K562 (cell line): ENCODE results near the gene P4HB. TPM values are rescaled to one million over a fixed set of nuclear protein-coding genes. Genes with fewer than 3 reads are reported as not detected.

Experiments
- ATAC-seq: fragments of 200-7000 bp; cut with Tn5 transposase; 3 replicates; pipeline ENCODE4 v1.9.1; 2020; ENCODE audit warnings: moderate library complexity
- BruUV-seq: library from RNA; stranded (reverse); fragments of 400-500 nt; replicated peaks from 2 replicates; lab custom pipeline; 2021; lab: Mats Ljungman, UMichigan
- CTCF ChIA-PET: fragments of 300-600 bp; formaldehyde crosslinking; extraction: SDS; loops from one replicate; lab custom pipeline; 2021; ENCODE audit warnings: low intra/inter-chr PET ratio; lab: Yijun Ruan, JAX
- POLR2A ChIA-PET: fragments of 300-600, 350-650 bp; sonication (Branson Sonifier 250); formaldehyde crosslinking; extraction: SDS; loops from one replicate; lab custom pipeline; 2021; ENCODE audit warnings: antibody characterized with exemption, inconsistent platforms; lab: Yijun Ruan, JAX
- DNase-seq, 4 experiments: peaks; one replicate each; pipeline versions ENCODE4 v3.0.0 to v3.0.0-alpha.2; 2011 to 2018; ENCODE audit warnings: low spot score in 3 of 4, mixed read lengths in 3 of 4; ENCODE audit errors: extremely low read depth in 1 of 4
- FAIRE-seq: peaks from 2 replicates; lab custom pipeline; 2011; peaks lifted over from hg19 to GRCh38; lab: Jason Lieb, UNC
- H2AFZ ChIP-seq: 2 replicates; pipeline ENCODE4 v1.6.0; 2011; ENCODE audit warnings: low read depth, low read length, control low read depth, inconsistent platforms
- H3K27ac ChIP-seq: fragments of 200-600 bp; 3 replicates; pipeline ENCODE4 v1.8.0; 2011; ENCODE audit warnings: low read depth, mild to moderate bottlenecking, control low read depth, inconsistent platforms, low read length, moderate library complexity, mixed read lengths; ENCODE audit errors: extremely low read depth
- H3K27me3 ChIP-seq, 2 experiments: fragments of 300-600 bp in 1 of 2; 2 replicates in 1 of 2; 3 replicates in 1 of 2; pipeline versions ENCODE4 v1.6.0 to v1.8.0; 2011; ENCODE audit warnings: inconsistent platforms in 2 of 2, low read length in 2 of 2, mild to moderate bottlenecking in 1 of 2, mixed read lengths in 1 of 2, moderate library complexity in 1 of 2; ENCODE audit not compliant: control insufficient read depth in 2 of 2, insufficient read depth in 2 of 2
- H3K36me3 ChIP-seq: fragments of 300-600 bp; 3 replicates; pipeline ENCODE4 v1.8.0; 2011; ENCODE audit warnings: mild to moderate bottlenecking, low read length, inconsistent platforms; ENCODE audit not compliant: control insufficient read depth, insufficient read depth
- H3K4me1 ChIP-seq, 2 experiments: fragments of 200-600 bp in 1 of 2; replicated peaks in 1 of 2; 2 replicates in 1 of 2; 3 replicates in 1 of 2; pipeline versions ENCODE4 v1.5.1 to v1.8.0; 2011; ENCODE audit warnings: inconsistent platforms in 2 of 2, low read length in 2 of 2, mild to moderate bottlenecking in 1 of 2, mixed read lengths in 1 of 2, moderate library complexity in 1 of 2; ENCODE audit not compliant: control insufficient read depth in 2 of 2, insufficient read depth in 2 of 2
- H3K4me2 ChIP-seq: 2 replicates; pipeline ENCODE4 v1.6.1; 2011; ENCODE audit warnings: low read length, control low read depth, inconsistent platforms, mixed read lengths; ENCODE audit not compliant: insufficient read depth
- H3K4me3 ChIP-seq: fragments of 200-600 bp; sonication (generic), shearing (Covaris generic); 2 replicates; pipeline ENCODE4 v1.5.1; 2016; ENCODE audit warnings: control low read depth, inconsistent platforms
- H3K79me2 ChIP-seq: fragments of 200-600 bp; 3 replicates; pipeline ENCODE4 v1.8.0; 2011; ENCODE audit warnings: low read length, inconsistent platforms; ENCODE audit not compliant: control insufficient read depth, insufficient read depth
- H3K9ac ChIP-seq, 2 experiments: 2 replicates each; pipeline versions ENCODE4 v1.6.0 to v1.6.1; 2011; ENCODE audit warnings: low read depth in 2 of 2, low read length in 2 of 2, control low read depth in 1 of 2, inconsistent platforms in 1 of 2, mild to moderate bottlenecking in 1 of 2, mixed read lengths in 1 of 2; ENCODE audit not compliant: insufficient read depth in 1 of 2
- H3K9me1 ChIP-seq: one replicate; pipeline ENCODE4 v1.6.0; 2011; ENCODE audit warnings: inconsistent platforms, mild to moderate bottlenecking, low read length, moderate library complexity; ENCODE audit not compliant: control insufficient read depth, insufficient read depth
- H3K9me3 ChIP-seq: replicated peaks from 2 replicates; pipeline ENCODE4 v1.5.1; 2011; ENCODE audit warnings: low read depth, low read length, inconsistent platforms; ENCODE audit not compliant: control insufficient read depth, insufficient read depth
- H4K20me1 ChIP-seq: replicated peaks from 2 replicates; pipeline ENCODE4 v1.6.1; 2011; ENCODE audit warnings: low read length, inconsistent platforms, mixed read lengths; ENCODE audit not compliant: control insufficient read depth, insufficient read depth
- ARID4B ChIP-seq: sonication (generic); formaldehyde crosslinking; IDR thresholded peaks from 2 replicates; pipeline ENCODE4 v1.8.0; 2022; ENCODE audit warnings: mild to moderate bottlenecking, missing genetic modification reagents
- CCNT2 ChIP-seq: IDR thresholded peaks from 2 replicates; pipeline ENCODE4 v1.6.1; 2011; ENCODE audit warnings: borderline replicate concordance, low read depth, mild to moderate bottlenecking, moderate library complexity, mixed read lengths, low read length; ENCODE audit not compliant: insufficient read length; ENCODE audit errors: extremely low read depth
- E2F5 ChIP-seq: sonication (generic); formaldehyde crosslinking; IDR thresholded peaks from 2 replicates; pipeline ENCODE4 v1.8.0; 2022; ENCODE audit warnings: mild to moderate bottlenecking, missing genetic modification reagents
- EHMT2 ChIP-seq: fragments of 450-650 bp; IDR thresholded peaks from 2 replicates; pipeline ENCODE4 v1.6.1; 2018; ENCODE audit warnings: antibody characterized with exemption
- GTF3C2 ChIP-seq: IDR thresholded peaks from 3 replicates; pipeline ENCODE4 v1.6.1; 2011; ENCODE audit warnings: borderline replicate concordance, mild to moderate bottlenecking, moderate library complexity; ENCODE audit not compliant: insufficient read length; ENCODE audit errors: extremely low read depth
- MBD2 ChIP-seq: sonication (generic); IDR thresholded peaks from 2 replicates; pipeline ENCODE4 v1.6.1; 2016; ENCODE audit warnings: low read depth, borderline replicate concordance
- NR1H2 ChIP-seq: sonication (generic); formaldehyde crosslinking; IDR thresholded peaks from 2 replicates; pipeline ENCODE4 v1.4.0; 2020; ENCODE audit warnings: mild to moderate bottlenecking, missing genetic modification reagents
- POLR2AphosphoS2 ChIP-seq: IDR thresholded peaks from 2 replicates; pipeline ENCODE4 v1.6.1; 2012; ENCODE audit warnings: low read length, improper control_type of control experiment
- POLR2G ChIP-seq: fragments of 200-400 bp; formaldehyde crosslinking; IDR thresholded peaks from 2 replicates; pipeline ENCODE4 v1.6.1; 2017; ENCODE audit warnings: low read depth, mild to moderate bottlenecking, antibody characterized with exemption, low read length, moderate library complexity
- RBFOX2 ChIP-seq: fragments of 200-400 bp; formaldehyde crosslinking; IDR thresholded peaks from 2 replicates; pipeline ENCODE4 v1.6.1; 2017; ENCODE audit warnings: low read depth, mild to moderate bottlenecking, low read length, moderate library complexity
- ZBTB33 ChIP-seq: sonication (generic); formaldehyde crosslinking; IDR thresholded peaks from 2 replicates; pipeline ENCODE4 v1.8.1; 2023; ENCODE audit warnings: mild to moderate bottlenecking, missing genetic modification reagents
- WGBS: fragments of 100-300 bp; shearing (Covaris generic); methylation state at CpG from one replicate; pipeline ENCODE4 v1.1.6; 2016; ENCODE audit warnings: low coverage, mixed read lengths; ENCODE audit not compliant: insufficient coverage; ENCODE audit errors: missing lambda C conversion rate; 5-methylcytosine and 5-hydroxymethylcytosine counted together
- in situ Hi-C: fragments of 300-500 bp; cut with MboI; formaldehyde crosslinking; loops from 4 replicates; pipeline ENCODE4 v1.15.0; 2018; ENCODE audit warnings: inconsistent platforms, mixed read lengths
- intact Hi-C: fragments of 100-400 bp; cut with micrococcal nuclease; formaldehyde crosslinking; loops from 2 replicates; pipeline ENCODE4 v1.14.2; 2022
- polyA plus RNA-seq, 8 experiments: library from polyadenylated mRNA; depleted of rRNA in 4 of 8; stranded (reverse) in 5 of 8; unstranded in 3 of 8; fragments of >200 nt; fragmentation: Nextera tagmentation in 2 of 8; fragmentation: Illumina TruSeq in 1 of 8; extraction: Ambion mirVana in 2 of 8; extraction: Trizol in 1 of 8; gene quantifications; 2 replicates each; pipeline versions ENCODE4 v1.2.1 to v1.2.3, GENCODE V29; 2011 to 2014; ENCODE audit warnings: inconsistent platforms in 1 of 8, missing spikeins in 1 of 8
- total RNA-seq, 7 experiments: library from RNA; depleted of rRNA in 6 of 7; stranded (reverse); fragments of >200 nt in 6 of 7; fragmentation: Illumina TruSeq in 2 of 7; extraction: Trizol in 2 of 7; gene quantifications; 2 replicates each; pipeline versions ENCODE4 v1.2.1 to v1.2.3, GENCODE V29; 2011 to 2021; ENCODE audit warnings: low replicate concordance in 1 of 7

The P4HB gene
- total and polyA plus RNA-seq, 9 of the 15 experiments (the other 6 are each of a cell fraction or from before 2014, with no cell fraction given), result 4.4 to 645 (median 325) TPM

- Histone ChIP-seq H4K20me1 (no peaks in the 10 kb centered on the region; the same call in 1 of the 2 replicates), H3K9ac (no peak overlapping the region), H3K4me3 (no peak overlapping the region), H3K27ac (no peak overlapping the region), H3K9me3 (no peaks in the 10 kb centered on the region), H3K79me2 (peaks cover 15% of the 10 kb centered on the region), H2AFZ (no peak overlapping the region), H3K4me1 (peaks cover 20 to 95% of the 10 kb centered on the region in 2 experiments), H3K9me1 (peaks cover 3% of the 10 kb centered on the region), H3K4me2 (no peak overlapping the region), H3K36me3 (peaks cover 69% of the 10 kb centered on the region; the same call in 2 of the 3 replicates), H3K27me3 (no peaks in the 10 kb centered on the region)
- ChIA-PET CTCF (no interaction called here), POLR2A (interaction anchor here (0.5 to 0.6 kb wide), 2 partner anchors 13 to 37 kb away, joined by 3 read pairs; no protein-coding TSS in a partner anchor)
- intact Hi-C loops, result no loop called here
- BruUV-seq, result no TSS peak
- in situ Hi-C loops, result no loop called here
- FAIRE-seq, result no peak
- WGBS, result 82% methylated on average over 15 of the region's 16 CpGs
- DNase-seq, result no peak
- no peak for ATAC-seq
- TF ChIP-seq POLR2G (peak; percentile 51; the same call in 1 of the 2 replicates), EHMT2 (no peak), RBFOX2 (peak; percentile 45; the same call in 1 of the 2 replicates), POLR2AphosphoS2 (peak; percentile 42; the same call in 1 of the 2 replicates), GTF3C2 (no peak), NR1H2 (CRISPR knock-in tag) (no peak), ZBTB33 (CRISPR knock-in tag) (peak; percentile 52), ARID4B (CRISPR knock-in tag) (no peak), CCNT2 (no peak), MBD2 (no peak), E2F5 (CRISPR knock-in tag) (no peak)
These were observed 45.1 kb upstream of the P4HB start for GRCh38 chr17:81905424-81905875.
